A549 (cell line): Measurements from ENCODE around the gene ABCA4.

Source experiments
- BHLHE40 ChIP-seq: IDR thresholded peaks from 2 replicates; pipeline ENCODE4 v1.6.1; 2012; ENCODE audit warnings: low read depth, low read length, inconsistent platforms
- CHD4 ChIP-seq: fragments of 200-600 bp; sonication (generic); IDR thresholded peaks from 2 replicates; pipeline ENCODE4 v1.6.1; 2016; ENCODE audit warnings: antibody characterized with exemption, mild to moderate bottlenecking, borderline replicate concordance
- CTCF ChIP-seq: fragments of >200 bp; sonication (Bioruptor Twin); formaldehyde crosslinking; IDR thresholded peaks from 3 replicates; pipeline ENCODE4 v1.5.1; 2016
- EP300 ChIP-seq, 2 experiments: fragments of >200 bp; sonication (Bioruptor Twin); formaldehyde crosslinking; IDR thresholded peaks; 2 replicates in 1 of 2; 3 replicates in 1 of 2; pipeline ENCODE4 v1.6.1; 2016 to 2017
- MAX ChIP-seq: IDR thresholded peaks from 2 replicates; pipeline ENCODE4 v1.6.1; 2012
- PBX3 ChIP-seq: IDR thresholded peaks from 2 replicates; pipeline ENCODE4 v1.6.1; 2012
- POLR2A ChIP-seq: IDR thresholded peaks from 2 replicates; pipeline ENCODE4 v1.6.1; 2012; ENCODE audit warnings: mild to moderate bottlenecking, low read length
- RARB ChIP-seq: fragments of 250-450 bp; sonication (Bioruptor Pico); IDR thresholded peaks from 2 replicates; pipeline ENCODE4 v1.8.0; 2021; ENCODE audit warnings: mild to moderate bottlenecking, moderate library complexity
- ZC3H11A ChIP-seq: fragments of 450-650 bp; IDR thresholded peaks from 2 replicates; pipeline ENCODE4 v1.6.1; 2014; ENCODE audit warnings: antibody characterized with exemption, mild to moderate bottlenecking

GRCh38 chr1:94160811-94161210 lies 39.9 kb upstream of the ABCA4 start:
- TF ChIP-seq CTCF (no peak), CHD4 (no peak), RARB (CRISPR knock-in tag) (no peak), BHLHE40 (no peak), ZC3H11A (no peak), MAX (no peak), POLR2A (no peak), PBX3 (no peak), EP300 (IDR thresholded peaks at IDR 0.05) (no peak)
